ENCODE results near the gene ECSCR. TPM values are rescaled to one million over a fixed set of nuclear protein-coding genes. Genes with fewer than 3 reads are reported as not detected.
"Not testable (repeated sequence)": the region's sequence is repeated elsewhere in the genome, so short reads cannot be mapped to it uniquely, and the experiment has no call there.

The ECSCR gene
- 53.3 and 67.7 TPM in 2 replicates for total RNA-seq (2014; rRNA removed; shearing (Covaris generic))
- 54.9 and 60.3 TPM in 2 replicates for polyA plus RNA-seq (2015; cell fraction: cytosol; rRNA removed)
- 22.4 and 27.3 TPM in 2 replicates for polyA plus RNA-seq (2015; cell fraction: nucleus; rRNA removed)

DNA sequence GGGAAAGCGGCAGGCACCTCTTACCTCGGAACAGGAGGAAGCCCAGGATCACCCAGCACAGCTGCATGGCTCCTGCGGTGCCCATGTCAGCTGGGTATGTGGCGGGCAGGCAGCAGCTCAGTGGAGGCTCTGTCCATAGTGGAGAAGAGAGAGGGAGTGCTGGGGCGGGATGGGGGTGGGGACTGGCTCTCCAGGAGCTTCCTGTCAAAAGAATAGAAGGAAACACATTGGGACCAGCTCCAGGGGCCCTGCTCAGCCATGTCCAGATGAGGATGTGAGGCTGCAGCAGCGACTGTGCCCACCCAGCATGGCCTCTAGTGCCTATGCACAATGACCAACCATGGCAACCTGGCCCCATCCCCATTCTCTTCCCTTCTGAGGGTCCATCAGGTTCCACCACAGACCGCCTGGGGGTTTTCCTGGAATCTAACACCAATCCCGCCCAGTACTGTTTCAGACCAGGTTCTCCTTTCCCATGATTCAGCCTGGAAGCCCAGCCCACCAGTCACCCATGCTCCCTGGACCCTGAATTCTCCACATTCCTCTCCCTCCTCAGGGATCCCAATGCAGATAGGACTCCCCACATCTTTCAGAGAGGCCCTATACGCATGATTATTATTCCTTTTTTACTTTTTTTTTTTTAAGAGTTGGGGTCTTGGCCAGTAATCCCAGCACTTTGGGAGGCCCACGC is at the start of gene ECSCR:
ECSCR (minus strand) TSS at position 158 of the 691 bp plus-strand sequence; CDS start at position 85, 73 bp downstream.
- DNase-seq (ENCODE audit: low read depth), result peak; percentile 48

DNA sequence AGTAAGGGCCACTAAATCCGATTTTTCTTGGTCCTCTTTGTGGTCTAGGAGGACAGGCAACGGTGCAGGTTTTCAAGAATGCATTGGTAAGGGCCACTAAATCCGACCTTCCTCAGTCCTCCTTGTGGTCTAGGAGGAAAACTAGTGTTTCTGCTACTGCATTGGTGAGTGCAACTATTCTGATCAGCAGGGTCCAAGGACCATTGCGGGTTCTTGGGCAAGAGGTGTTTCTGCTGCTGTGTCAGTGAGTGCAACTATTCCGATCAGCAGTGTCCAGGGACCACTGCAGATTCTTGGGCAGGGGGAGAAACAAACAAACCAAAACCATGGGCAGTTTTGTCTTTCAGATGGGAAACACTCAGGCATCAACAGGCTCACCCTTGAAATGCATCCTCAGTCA is 42.2 kb upstream of the ECSCR start:
- not testable (repeated sequence) for DNase-seq (ENCODE audit: low read depth)

- not testable (repeated sequence) for DNase-seq (ENCODE audit: low read depth)
Measured at GRCh38 chr5:139503879-139504278, 41.3 kb upstream of the ECSCR start.

GRCh38 chr5:139503036-139503817 is 40.7 kb upstream of the ECSCR start:
- not testable (repeated sequence) for DNase-seq (ENCODE audit: low read depth)

GRCh38 chr5:139501381-139501780 is 38.8 kb upstream of the ECSCR start:
- no peak for DNase-seq (ENCODE audit: low read depth)

DNA sequence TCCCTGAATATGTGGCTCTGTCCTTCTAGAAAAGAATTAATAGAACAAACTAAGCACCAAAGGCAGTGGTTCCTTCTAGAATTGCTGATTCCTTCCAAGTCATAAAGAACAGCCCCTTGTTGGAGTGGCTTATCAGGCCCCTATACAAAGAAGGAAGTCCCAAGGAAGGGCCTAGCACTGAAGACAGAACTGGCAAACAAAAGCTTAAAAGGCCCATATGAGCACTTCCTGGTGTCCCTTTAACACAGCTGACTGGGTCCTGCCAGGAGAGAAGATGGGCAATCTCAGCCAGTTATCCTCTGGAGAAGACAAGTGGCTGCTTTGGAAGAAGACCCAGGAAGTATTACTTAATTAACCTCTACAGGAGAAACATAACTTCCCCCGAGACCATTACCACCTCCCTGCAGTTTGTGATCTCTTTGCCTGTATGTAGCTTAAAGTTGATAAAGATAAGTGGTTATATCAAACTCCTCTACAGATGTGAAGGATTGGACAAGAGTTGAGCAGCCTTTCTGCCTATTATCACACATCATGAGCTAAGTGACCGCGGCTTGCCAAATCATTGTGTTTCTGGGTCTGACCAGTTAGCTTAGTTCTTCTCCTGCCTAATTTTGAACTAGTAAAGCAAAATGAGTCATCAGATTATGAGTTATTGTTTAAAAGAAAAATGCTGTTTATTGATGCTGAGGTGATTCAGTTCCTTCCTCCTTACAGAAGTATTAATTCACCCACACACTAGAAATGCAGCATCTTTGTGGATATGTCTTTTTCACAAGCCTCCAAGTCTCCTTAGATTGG is 33.3 kb upstream of the ECSCR start:
- DNase-seq (ENCODE audit: low read depth), result peak; percentile 78

- DNase-seq (ENCODE audit: low read depth), result peak; percentile 60
Measured at GRCh38 chr5:139494832-139495231, 32.3 kb upstream of the ECSCR start.

- no peak for DNase-seq (ENCODE audit: low read depth)
Measured at GRCh38 chr5:139494256-139494655, 31.7 kb upstream of the ECSCR start.

DNA sequence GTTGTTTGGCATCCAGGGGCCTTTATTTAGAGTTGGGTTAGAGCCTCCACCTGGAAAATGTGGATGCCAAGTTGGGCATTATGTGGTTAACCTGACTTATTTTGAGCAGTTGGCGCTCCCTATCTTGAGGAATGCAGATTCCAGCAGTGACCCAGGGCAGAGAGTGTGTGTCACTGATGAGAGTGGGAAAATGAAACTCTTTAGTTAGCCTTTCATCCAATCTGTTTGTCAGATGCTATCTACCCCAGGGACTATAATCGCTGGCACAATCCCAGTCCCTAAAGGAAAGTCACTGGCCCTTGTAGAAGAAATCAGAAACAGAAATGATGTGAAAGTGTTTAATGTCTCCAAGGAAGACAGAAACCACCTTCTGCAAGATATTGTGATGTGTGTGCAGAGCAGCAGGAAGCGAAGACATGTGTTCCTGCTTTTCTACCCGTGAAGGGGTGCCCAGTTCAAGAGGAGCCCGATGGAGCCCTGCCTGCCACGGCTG is 30.2 kb upstream of the ECSCR start:
- peak; percentile 59 for DNase-seq (ENCODE audit: low read depth)

GRCh38 chr5:139488260-139488659 is 25.7 kb upstream of the ECSCR start:
- DNase-seq (ENCODE audit: low read depth), result no peak

GRCh38 chr5:139486201-139486600 is 23.7 kb upstream of the ECSCR start:
- no peak for DNase-seq (ENCODE audit: low read depth)

GRCh38 chr5:139482890-139483208 is 20.3 kb upstream of the ECSCR start:
- not testable (repeated sequence) for DNase-seq (ENCODE audit: low read depth)

GRCh38 chr5:139482050-139482889 is 19.7 kb upstream of the ECSCR start, which contains the start of gene STING1:
TSS of gene STING1 (minus strand) at chr5:139482758. CDS start at chr5:139481704, 1,054 bp downstream.
- peak; percentile 99 for DNase-seq (ENCODE audit: low read depth)

GRCh38 chr5:139481580-139482049 is 19.1 kb upstream of the ECSCR start:
- peak; percentile 57 for DNase-seq (ENCODE audit: low read depth)

GRCh38 chr5:139481122-139481533 is 18.6 kb upstream of the ECSCR start:
- DNase-seq (ENCODE audit: low read depth), result peak; percentile 52

DNA sequence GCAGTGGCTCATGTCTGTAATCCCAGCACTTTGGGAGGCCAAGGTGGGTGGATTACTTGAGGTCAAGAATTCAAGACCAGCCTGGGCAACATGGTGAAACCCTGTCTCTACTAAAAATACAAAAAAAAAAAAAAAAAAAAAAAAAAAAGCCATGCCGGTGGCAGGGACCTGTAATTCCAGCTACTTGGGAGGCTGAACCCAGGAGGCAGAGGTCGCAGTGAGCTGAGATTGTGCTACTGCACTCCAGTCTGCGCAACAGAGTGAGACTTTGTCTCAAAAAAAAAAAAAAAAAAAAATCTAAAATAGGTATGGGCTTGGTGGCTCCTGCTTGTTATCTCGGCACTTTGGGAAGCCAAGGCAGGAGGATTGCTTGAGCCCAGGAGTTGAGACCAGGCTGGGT is 17.2 kb upstream of the ECSCR start:
- DNase-seq (ENCODE audit: low read depth), result not testable (repeated sequence)

- not testable (repeated sequence) for DNase-seq (ENCODE audit: low read depth)
Measured at GRCh38 chr5:139478657-139479423, 16.3 kb upstream of the ECSCR start.

GRCh38 chr5:139475865-139476617 is 13.5 kb upstream of the ECSCR start:
- DNase-seq (ENCODE audit: low read depth), result no peak
